HG03565 (cell line): Measurements from ENCODE around the gene SYCP3.
"Not testable (repeated sequence)": the region's sequence is repeated elsewhere in the genome, so short reads cannot be mapped to it uniquely, and the experiment has no call there.

Experiments used
- ATAC-seq: cut with Tn5 transposase; IDR thresholded peaks from one replicate; pipeline ENCODE4 v1.9.1; 2021; ENCODE audit warnings: mild to moderate bottlenecking, moderate library complexity; ENCODE audit not compliant: unreplicated experiment

SYCP3 gene

GRCh38 chr12:101761350-101761749 is 22.1 kb upstream of the SYCP3 start:
- no peak for ATAC-seq

DNA sequence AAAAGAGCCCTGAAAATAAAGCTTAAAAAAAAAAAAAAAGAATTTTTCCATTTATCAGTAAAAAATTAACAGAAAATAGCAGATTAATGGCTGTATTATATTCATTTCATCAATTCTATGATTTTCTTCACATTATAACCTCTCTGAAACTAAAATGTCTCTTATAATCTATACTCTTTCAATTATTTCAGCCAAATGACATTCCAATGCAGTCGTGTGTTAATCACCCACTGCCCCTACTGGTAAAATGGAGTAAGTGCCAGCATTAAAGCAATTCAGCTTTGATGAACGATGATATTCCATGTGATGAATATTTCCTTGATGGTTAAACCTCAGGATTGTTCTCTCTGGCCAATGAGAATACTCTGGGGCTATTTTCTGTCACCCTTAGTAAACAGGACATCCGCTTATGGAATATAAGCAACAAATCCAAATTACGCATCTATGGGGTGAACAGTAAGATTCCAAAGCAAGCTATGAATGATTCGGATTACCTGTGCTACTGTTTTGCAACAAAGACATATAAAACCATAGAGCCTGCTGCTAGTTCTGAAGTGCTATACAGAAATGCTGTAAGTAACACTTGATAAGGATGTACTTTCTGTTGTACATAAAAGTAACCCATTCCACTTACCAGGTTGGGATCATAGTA is 20.3 kb upstream of the SYCP3 start:
- ATAC-seq, result no peak

- ATAC-seq, result no peak
These were observed 10.9 kb upstream of the SYCP3 start for GRCh38 chr12:101750152-101750551.

DNA sequence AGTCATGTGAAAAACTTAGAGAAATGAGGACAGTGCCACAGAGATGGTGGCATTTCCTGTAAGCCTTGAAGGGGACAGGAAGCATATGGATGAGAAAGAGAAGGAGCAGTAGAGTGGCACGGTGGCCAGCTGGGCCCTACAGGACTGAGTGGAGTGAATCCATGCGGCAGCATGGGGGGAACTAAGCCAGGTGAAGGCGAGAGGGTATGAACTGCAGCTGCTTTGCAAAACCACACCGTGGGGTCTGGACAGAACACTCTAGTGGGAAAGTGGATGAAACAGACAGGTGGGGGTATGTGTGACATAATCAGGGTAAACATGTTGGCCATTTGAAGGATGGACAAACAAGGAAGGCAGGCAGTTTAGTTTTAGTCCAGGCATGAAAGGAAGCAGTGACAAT is 10.4 kb upstream of the SYCP3 start:
- ATAC-seq, result no peak

DNA sequence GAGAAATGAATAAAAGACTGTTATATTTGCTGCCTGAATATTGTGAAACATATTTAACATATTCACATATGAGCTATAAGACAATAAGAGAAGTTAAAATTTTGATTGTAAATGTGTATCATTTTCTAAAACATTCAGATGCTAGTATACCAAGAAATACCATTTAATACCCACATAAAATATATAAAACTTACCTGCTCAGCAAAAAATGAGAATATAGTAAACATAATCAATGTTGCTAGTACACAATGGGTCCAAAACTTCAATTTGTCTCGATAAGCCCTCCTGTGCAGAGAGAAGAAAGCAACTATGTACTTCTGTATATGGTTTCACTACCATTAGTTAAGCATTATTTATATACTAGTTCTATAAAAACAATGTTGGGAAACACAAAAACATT is 9.6 kb upstream of the SYCP3 start:
- ATAC-seq, result no peak

DNA sequence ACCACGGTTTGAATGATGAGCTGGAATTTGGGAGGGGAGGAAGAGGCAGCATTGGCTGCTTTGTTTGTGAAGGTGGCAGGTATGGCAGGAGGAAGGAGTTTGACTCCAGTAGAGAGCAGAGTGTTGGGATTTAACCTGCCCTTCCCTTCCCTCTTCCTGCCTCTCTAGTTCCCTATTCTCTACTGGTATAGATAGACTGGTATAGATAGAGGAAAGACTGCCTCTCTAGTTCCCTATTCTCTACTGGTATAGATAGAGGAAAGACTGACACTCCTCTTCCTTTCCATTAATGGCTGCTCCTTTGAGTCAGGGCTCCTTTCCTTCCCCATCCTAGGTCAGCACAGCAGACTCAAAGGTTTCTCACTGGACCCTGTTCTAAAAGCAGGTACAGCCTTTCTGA is 8.4 kb upstream of the SYCP3 start:
- ATAC-seq, result no peak

DNA sequence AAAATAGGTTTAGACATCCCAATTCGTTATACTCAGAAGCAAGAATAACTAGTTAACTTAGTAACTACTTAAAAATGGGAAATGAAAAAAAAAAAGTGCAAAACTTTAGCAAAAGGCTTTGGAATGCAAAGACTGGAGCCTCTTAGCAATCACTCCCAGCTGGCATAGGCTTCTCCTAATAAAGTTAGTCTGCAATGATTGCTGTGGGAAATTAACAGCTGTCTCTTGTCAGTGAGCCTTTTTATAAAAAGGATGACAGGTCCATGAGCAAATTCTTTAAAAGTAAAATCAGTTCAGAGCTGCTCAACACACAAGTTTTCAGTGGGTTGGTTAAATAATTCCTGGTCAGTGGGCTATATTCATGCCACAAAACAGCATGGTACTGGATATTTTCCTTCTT is 7.4 kb upstream of the SYCP3 start:
- ATAC-seq, result no peak

GRCh38 chr12:101746196-101746595 is 6.9 kb upstream of the SYCP3 start:
- no peak for ATAC-seq

DNA sequence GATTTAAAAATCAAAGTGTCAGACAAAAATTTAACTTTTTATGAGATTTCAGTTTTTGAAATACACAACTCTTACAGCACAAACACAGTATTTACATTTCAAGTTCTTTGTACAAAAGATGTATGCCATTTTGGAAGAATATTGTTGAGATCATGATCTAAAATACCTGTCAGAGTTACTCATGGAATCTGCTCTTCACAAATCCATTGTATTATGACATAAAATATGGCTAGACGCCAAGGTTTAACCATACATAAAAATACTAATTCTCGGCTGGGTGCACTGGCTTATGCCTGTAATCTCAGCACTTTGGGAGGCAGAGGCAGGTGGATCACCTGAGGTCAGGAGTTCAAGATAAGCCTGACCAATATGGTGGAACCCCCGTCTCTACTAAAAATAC is 6.2 kb upstream of the SYCP3 start:
- no peak for ATAC-seq

DNA sequence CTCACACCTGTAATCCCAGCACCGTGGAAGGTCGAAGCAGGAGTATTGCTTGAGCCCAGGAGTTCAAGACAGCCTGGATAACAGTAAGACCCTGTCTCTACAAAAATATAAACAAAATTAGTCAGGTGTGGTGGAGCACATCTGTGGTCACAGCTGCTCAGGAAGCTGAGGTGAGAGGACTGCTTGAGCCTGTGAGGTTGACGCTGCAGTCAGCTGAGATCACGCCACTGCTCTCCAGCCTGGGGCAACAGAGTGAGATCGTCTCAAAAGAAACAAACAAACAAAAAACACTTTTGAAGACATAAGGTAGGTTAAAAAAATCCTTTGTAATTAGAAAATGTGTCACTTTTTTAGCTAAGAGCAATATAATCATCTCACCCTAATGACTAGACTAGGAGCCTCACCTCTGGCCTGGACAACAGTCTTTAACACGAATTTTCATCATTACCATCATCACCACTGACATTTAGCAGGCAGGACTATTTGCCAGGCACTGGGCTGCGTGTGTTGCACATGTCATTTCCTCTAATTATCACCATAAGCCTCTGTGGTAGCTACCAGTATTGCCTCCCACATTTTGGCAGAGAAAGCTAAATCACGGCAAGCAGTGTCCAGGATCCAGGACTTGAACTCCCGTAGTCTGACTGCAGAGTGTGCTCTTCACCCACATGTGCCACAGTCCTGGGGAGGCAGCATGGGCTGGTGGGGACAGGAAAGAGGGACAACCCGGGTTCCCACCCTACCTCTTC is 4.6 kb upstream of the SYCP3 start:
- peak; percentile 94 for ATAC-seq

DNA sequence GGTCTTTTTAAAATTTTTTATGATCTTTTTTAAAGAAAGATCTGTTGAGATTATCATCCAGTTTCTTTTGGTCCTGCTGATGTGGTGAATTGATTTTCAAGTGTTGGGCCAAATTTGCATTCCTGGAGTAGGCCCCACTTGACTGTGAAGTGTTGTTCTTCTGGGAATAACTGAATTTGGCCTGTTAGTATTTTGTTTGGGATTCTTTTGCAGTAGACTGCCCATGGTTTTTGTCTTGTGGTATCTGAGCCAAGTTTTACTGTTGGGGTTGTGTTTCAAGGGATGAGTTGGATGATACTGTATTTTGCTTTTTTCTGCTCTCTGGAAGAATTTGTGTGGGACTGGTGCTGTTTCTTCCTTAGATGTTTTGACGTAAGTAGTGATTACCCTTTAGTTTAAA is 4.0 kb upstream of the SYCP3 start:
- ATAC-seq, result no peak

- no peak for ATAC-seq
These were observed 1.7 kb upstream of the SYCP3 start for GRCh38 chr12:101740980-101741379.

- ATAC-seq, result no peak
These were observed 1.3 kb upstream of the SYCP3 start for GRCh38 chr12:101740566-101740965.

- ATAC-seq, result no peak
These were observed 1.8 kb downstream of the SYCP3 start for GRCh38 chr12:101737476-101737875.

DNA sequence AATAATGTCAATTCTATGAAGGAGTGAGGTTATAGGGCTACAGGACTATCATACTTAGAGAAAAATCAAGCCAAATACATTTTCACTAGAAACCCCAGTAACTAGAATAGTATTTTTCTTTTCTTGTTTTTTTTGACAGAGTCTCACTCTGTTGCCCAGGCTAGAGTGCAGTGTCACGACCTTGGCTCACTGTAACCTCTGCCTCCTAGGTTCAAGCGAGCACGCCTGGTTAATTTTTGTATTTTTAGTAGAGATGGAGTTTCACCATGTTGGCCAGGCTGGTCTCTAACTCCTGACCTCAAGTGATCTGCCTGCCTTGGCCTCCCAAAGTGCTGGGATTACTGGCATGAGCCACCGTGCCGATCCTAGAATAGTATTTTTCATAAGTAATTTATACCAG is 4.8 kb downstream of the SYCP3 start:
- ATAC-seq, result not testable (repeated sequence)

DNA sequence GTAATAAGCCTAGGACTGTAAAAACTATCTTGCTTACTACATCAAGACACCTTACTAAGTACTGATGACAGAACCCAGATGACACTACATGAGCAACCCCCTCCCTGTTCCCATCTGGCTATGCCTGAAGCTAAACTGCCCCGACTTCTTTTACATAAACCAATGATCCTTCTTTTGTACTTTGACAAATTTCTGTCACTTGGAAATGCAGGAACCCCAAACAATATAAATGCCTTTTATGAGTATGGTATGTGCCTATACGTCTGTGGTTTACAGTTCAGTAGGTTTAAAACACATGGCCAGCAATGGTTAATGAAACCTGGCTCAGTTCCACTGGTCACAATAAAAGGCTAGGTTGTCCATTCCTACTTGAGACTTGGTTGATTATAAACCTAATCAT is 6.1 kb downstream of the SYCP3 start:
- no peak for ATAC-seq

DNA sequence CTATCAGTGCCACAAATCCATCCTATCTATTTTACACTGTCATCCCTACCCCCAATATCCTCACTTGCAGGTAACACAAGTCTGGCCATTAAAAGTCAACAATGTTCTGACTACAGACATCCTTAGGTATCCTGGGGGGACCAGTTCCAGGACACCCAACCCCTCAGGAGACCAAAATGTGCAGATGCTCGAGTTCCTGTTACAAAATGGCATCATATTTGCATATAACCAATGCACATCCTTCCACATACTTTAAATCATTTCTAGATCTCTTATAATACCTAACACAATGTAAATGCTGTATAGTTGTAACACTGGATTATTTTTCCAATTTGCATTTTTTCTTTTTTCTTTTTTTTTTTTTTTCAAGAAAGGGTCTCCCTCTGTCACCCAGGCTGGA is 6.9 kb downstream of the SYCP3 start:
- ATAC-seq, result no peak

GRCh38 chr12:101729842-101730241 is 9.4 kb downstream of the SYCP3 start:
- no peak for ATAC-seq

GRCh38 chr12:101727098-101727497 is 12.2 kb downstream of the SYCP3 start:
- no peak for ATAC-seq

GRCh38 chr12:101722392-101722791 is 16.9 kb downstream of the SYCP3 start:
- no peak for ATAC-seq

GRCh38 chr12:101720118-101720517 is 19.1 kb downstream of the SYCP3 start:
- ATAC-seq, result no peak

- ATAC-seq, result no peak
These were observed 19.7 kb downstream of the SYCP3 start for GRCh38 chr12:101719566-101719965.
